ENCODE measurements around the gene ZSWIM4.

Gene ZSWIM4

DNA sequence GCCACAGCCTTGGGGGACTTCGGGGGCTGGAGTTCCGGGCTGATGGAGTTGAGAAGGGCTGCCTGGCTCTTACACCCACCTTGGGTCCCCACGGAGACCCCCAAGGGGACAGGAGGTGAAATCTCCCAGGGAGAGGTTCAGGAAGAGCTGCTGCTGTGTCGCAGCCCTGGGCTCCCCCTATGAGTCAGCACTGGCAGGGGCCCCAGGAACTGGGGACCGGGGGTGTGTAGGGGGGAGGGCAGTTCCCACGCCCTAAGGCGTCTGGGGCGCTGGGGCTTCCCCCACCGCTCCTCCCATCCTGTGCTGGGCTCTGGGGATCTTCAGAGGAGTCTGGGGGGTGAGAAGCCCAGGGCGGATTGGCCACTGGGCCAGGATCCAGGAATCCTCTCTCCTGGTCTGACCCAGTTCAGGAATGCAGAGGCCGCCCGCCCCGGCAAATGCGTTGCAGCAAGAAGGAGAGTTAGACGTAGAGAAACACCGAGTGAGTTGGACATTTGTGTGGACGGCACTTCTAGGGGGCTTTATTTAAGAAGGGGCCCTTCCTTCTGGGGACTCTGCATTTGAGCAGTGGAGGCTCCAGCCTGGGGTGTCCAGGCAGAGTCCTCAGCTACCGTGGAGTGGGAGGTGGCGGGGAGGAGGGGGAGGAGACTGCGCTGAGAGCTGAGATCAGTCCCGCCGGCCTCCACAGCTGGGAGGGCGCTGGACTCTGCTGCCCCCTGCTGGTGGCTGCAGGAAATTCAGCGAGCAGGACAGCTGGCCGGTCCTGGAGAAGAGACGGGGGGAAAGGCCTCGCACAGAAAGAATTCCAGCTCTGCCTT, 66.7 kb downstream of the ZSWIM4 start:
- CTCF ChIA-PET, result interaction anchor here (0.6 to 1.8 kb wide), 20 partner anchors 9 to 832 kb away, joined by 3 to 9 read pairs (median 4); partner anchors contain the start of gene C19orf53
- peak overlapping the region; percentile 100 for H3K27ac ChIP-seq
- peak; percentile 87 for DNase-seq (ENCODE audit: low spot score)

GRCh38 chr19:13864046-13864666, 68.9 kb downstream of the ZSWIM4 start:
- no peak for TF ChIP-seq CTCF (conservative IDR thresholded peaks at IDR 0.05; ENCODE audit: low read depth)
- ChIA-PET POLR2A (ENCODE audit: low non-redundant PET) (interaction anchor here (0.6 kb wide), 1 partner anchor 644 kb away, joined by 9 read pairs; no protein-coding TSS in a partner anchor), CTCF (interaction anchor here (0.6 kb wide), 2 partner anchors 30 to 770 kb away, joined by 3 read pairs; no protein-coding TSS in a partner anchor)
- no peak for DNase-seq (ENCODE audit: low spot score)
- H3K27ac ChIP-seq, result peak overlapping the region; percentile 100

More for the DNA sequence above, 66.7 kb downstream of the ZSWIM4 start:
- peak; percentile 99 for TF ChIP-seq CTCF (conservative IDR thresholded peaks at IDR 0.05; ENCODE audit: low read depth)
- POLR2A ChIA-PET (ENCODE audit: low non-redundant PET), result interaction anchor here (0.5 to 1.5 kb wide), 6 partner anchors 23 to 67 kb away, joined by 3 to 8 read pairs (median 5); partner anchors contain the start of gene ZSWIM4

- CTCF ChIA-PET, result interaction anchor here (0.6 kb wide), 1 partner anchor 771 kb away, joined by 3 read pairs; no protein-coding TSS in a partner anchor
- peak overlapping the region; percentile 100 for H3K27ac ChIP-seq
Observed at GRCh38 chr19:13864667-13865570, 69.7 kb downstream of the ZSWIM4 start.

GRCh38 chr19:13865571-13866462, 70.6 kb downstream of the ZSWIM4 start:
- CTCF ChIA-PET, result interaction anchor here (0.7 kb wide), 1 partner anchor 13 kb away, joined by 3 read pairs; no protein-coding TSS in a partner anchor
- TF ChIP-seq CTCF (conservative IDR thresholded peaks at IDR 0.05; ENCODE audit: low read depth), result no peak
- H3K27ac ChIP-seq, result peak overlapping the region; percentile 100; the same call in 1 of the 2 replicates
- POLR2A ChIA-PET (ENCODE audit: low non-redundant PET), result no interaction called here
- no peak for DNase-seq (ENCODE audit: low spot score)

More at GRCh38 chr19:13864667-13865570, 69.7 kb downstream of the ZSWIM4 start:
- POLR2A ChIA-PET (ENCODE audit: low non-redundant PET), result no interaction called here
- no peak for TF ChIP-seq CTCF (conservative IDR thresholded peaks at IDR 0.05; ENCODE audit: low read depth)
- no peak for DNase-seq (ENCODE audit: low spot score)

GRCh38 chr19:13866463-13867046, 71.3 kb downstream of the ZSWIM4 start:
- TF ChIP-seq CTCF (conservative IDR thresholded peaks at IDR 0.05; ENCODE audit: low read depth), result no peak
- H3K27ac ChIP-seq, result no peak overlapping the region
- CTCF ChIA-PET, result no interaction called here
- POLR2A ChIA-PET (ENCODE audit: low non-redundant PET), result no interaction called here
- no peak for DNase-seq (ENCODE audit: low spot score)

All from RWPE1 (cell line).